OCI-LY7 (cell line): ENCODE results near the gene SAPCD2. TPM values are rescaled to one million over a fixed set of nuclear protein-coding genes. Genes with fewer than 3 reads are reported as not detected.

Experiments
- BruUV-seq: library from RNA; stranded (reverse); fragments of 400-500 nt; replicated peaks from 2 replicates; lab custom pipeline; 2021; lab: Mats Ljungman, UMichigan
- CTCF ChIA-PET: fragments of 300-600 bp; sonication (Branson Sonifier 250); formaldehyde crosslinking; loops from one replicate; lab custom pipeline; 2022; ENCODE audit warnings: antibody characterized with exemption; ENCODE audit not compliant: unreplicated experiment; lab: Charles Lee
- POLR2A ChIA-PET: fragments of 300-600 bp; sonication (Branson Sonifier 250); formaldehyde crosslinking; loops from one replicate; lab custom pipeline; 2022; ENCODE audit warnings: antibody characterized with exemption; lab: Charles Lee
- DNase-seq: peaks from one replicate; pipeline ENCODE4 v3.0.0-alpha.2; 2015; ENCODE audit warnings: low spot score
- H2AFZ ChIP-seq: fragments of 200-600 bp; sonication (generic), shearing (Covaris generic); 2 replicates; pipeline ENCODE4 v1.6.1; 2014; ENCODE audit warnings: mild to moderate bottlenecking, antibody characterized with exemption, low read length, moderate library complexity
- H3K27ac ChIP-seq: fragments of 200-600 bp; sonication (generic); 2 replicates; pipeline ENCODE4 v1.5.1; 2014; ENCODE audit warnings: mixed run types, low read depth, mild to moderate bottlenecking, moderate library complexity, low read length, inconsistent platforms; ENCODE audit not compliant: poor library complexity, severe bottlenecking
- H3K36me3 ChIP-seq: fragments of 200-600 bp; sonication (generic); 2 replicates; pipeline ENCODE4 v1.6.1; 2014; ENCODE audit warnings: mild to moderate bottlenecking, antibody characterized with exemption, low read length, moderate library complexity, mixed read lengths; ENCODE audit not compliant: insufficient read depth
- H3K4me1 ChIP-seq: fragments of 200-600 bp; sonication (generic); 2 replicates; pipeline ENCODE4 v1.5.1; 2014; ENCODE audit warnings: mild to moderate bottlenecking, low read length; ENCODE audit not compliant: insufficient read depth, poor library complexity, severe bottlenecking
- H3K4me2 ChIP-seq: fragments of 200-600 bp; sonication (generic); 2 replicates; pipeline ENCODE4 v1.6.1; 2014; ENCODE audit warnings: mild to moderate bottlenecking, low read length
- H3K4me3 ChIP-seq: fragments of 200-600 bp; sonication (generic); 2 replicates; pipeline ENCODE4 v1.5.1; 2014; ENCODE audit warnings: mild to moderate bottlenecking, low read depth, low read length; ENCODE audit not compliant: poor library complexity, severe bottlenecking
- H3K79me2 ChIP-seq: fragments of 200-600 bp; sonication (generic); 2 replicates; pipeline ENCODE4 v1.6.1; 2016; ENCODE audit warnings: low read depth, mild to moderate bottlenecking, low read length, moderate library complexity, mixed read lengths; ENCODE audit not compliant: insufficient read depth
- H3K9me2 ChIP-seq: fragments of 200-600 bp; sonication (generic); 2 replicates; pipeline ENCODE4 v1.6.1; 2016; ENCODE audit warnings: mild to moderate bottlenecking, low read length, mixed read lengths; ENCODE audit not compliant: insufficient read depth
- H3K9me3 ChIP-seq: fragments of 200-600 bp; sonication (generic); 2 replicates; pipeline ENCODE4 v1.6.1; 2014; ENCODE audit warnings: mild to moderate bottlenecking, mixed run types, low read length, mixed read lengths
- H4K20me1 ChIP-seq: fragments of 200-600 bp; sonication (generic); 2 replicates; pipeline ENCODE4 v1.6.1; 2014; ENCODE audit warnings: mild to moderate bottlenecking, antibody characterized with exemption, low read length, moderate library complexity, mixed read lengths; ENCODE audit not compliant: insufficient read depth
- CTCF ChIP-seq: fragments of 200-600 bp; sonication (generic); conservative IDR thresholded peaks from 2 replicates; pipeline ENCODE4 v1.5.1; 2014; ENCODE audit warnings: mild to moderate bottlenecking, antibody characterized with exemption, low read length, moderate library complexity, mixed read lengths
- EZH2phosphoT487 ChIP-seq: fragments of 200-600 bp; sonication (generic); IDR thresholded peaks from 2 replicates; pipeline ENCODE4 v1.6.1; 2018; ENCODE audit warnings: low read depth, borderline replicate concordance, mild to moderate bottlenecking, mixed run types, antibody characterized with exemption, low read length, moderate library complexity, mixed read lengths
- intact Hi-C: fragments of 100-400 bp; cut with micrococcal nuclease; formaldehyde crosslinking; loops from one replicate; pipeline ENCODE4 v1.10.0; 2022; ENCODE audit not compliant: unreplicated experiment
- total RNA-seq, 2 experiments: library from RNA; depleted of rRNA in 1 of 2; stranded (reverse); fragments of >200 nt in 1 of 2; shearing (Covaris generic) in 1 of 2; gene quantifications; 2 replicates each; pipeline ENCODE4 v1.2.3, GENCODE V29; 2014 to 2022

Gene SAPCD2
- total RNA-seq, 2 experiments from 2014 or later, result 57.2 to 74.0 TPM

GRCh38 chr9:137105814-137106661, 35.7 kb upstream of the SAPCD2 start:
- H3K4me2 ChIP-seq, result no peak overlapping the region
- H3K27ac ChIP-seq, result no peak overlapping the region
- CTCF ChIA-PET, result no interaction called here
- no peaks in the 10 kb centered on the region for H3K9me2 ChIP-seq
- no peaks in the 10 kb centered on the region for H3K79me2 ChIP-seq
- TF ChIP-seq EZH2phosphoT487 (no peak), CTCF (no peak)
- DNase-seq, result no peak
- intact Hi-C loops, result no loop called here
- H3K4me1 ChIP-seq, result no peaks in the 10 kb centered on the region
- peaks cover 98% of the 10 kb centered on the region for H3K36me3 ChIP-seq
- BruUV-seq, result no TSS peak
- POLR2A ChIA-PET, result no interaction called here
- no peak overlapping the region for H3K4me3 ChIP-seq
- peaks cover 17% of the 10 kb centered on the region for H3K9me3 ChIP-seq
- no peak overlapping the region for H2AFZ ChIP-seq
- H4K20me1 ChIP-seq, result no peaks in the 10 kb centered on the region

GRCh38 chr9:137103206-137103999, 33.0 kb upstream of the SAPCD2 start:
- Histone ChIP-seq H3K36me3 (peaks cover 97% of the 10 kb centered on the region), H3K4me3 (no peak overlapping the region), H4K20me1 (no peaks in the 10 kb centered on the region), H3K79me2 (no peaks in the 10 kb centered on the region), H3K9me2 (no peaks in the 10 kb centered on the region), H3K27ac (no peak overlapping the region), H3K4me2 (no peak overlapping the region), H3K4me1 (no peaks in the 10 kb centered on the region), H3K9me3 (peaks cover 17% of the 10 kb centered on the region), H2AFZ (no peak overlapping the region)
- ChIA-PET POLR2A (no interaction called here), CTCF (no interaction called here)
- no peak for TF ChIP-seq EZH2phosphoT487
- TF ChIP-seq CTCF, result no peak
- no peak for DNase-seq
- intact Hi-C loops, result no loop called here
- no TSS peak for BruUV-seq
